GM21526 (cell line): ENCODE measurements around the gene NEUROG2.
"Not testable (repeated sequence)": the region's sequence is repeated elsewhere in the genome, so short reads cannot be mapped to it uniquely, and the experiment has no call there.

ENCODE experiments used
- ATAC-seq: cut with Tn5 transposase; IDR thresholded peaks from one replicate; pipeline ENCODE4 v1.9.1; 2021; ENCODE audit warnings: moderate library complexity; ENCODE audit not compliant: unreplicated experiment, low FRiP score

NEUROG2 gene

DNA sequence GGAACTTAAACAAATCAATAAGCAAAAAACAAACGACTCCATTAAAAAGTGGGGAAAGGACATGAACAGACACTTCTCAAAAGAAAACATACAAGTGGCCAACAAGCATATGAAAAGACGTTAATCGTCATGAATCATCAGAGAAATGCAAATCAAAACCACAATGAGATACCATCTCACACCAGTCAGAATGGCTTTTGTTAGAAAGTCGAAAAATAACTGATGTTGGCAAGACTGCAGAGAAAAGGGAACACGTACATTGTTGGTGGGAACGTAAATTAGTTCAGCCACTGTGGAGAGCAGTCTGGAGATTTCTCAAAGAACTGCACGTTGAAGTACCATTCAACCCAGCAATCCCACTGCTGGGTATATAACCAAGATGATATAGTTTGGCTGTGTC, 23.7 kb downstream of the NEUROG2 start:
- no peak for ATAC-seq

DNA sequence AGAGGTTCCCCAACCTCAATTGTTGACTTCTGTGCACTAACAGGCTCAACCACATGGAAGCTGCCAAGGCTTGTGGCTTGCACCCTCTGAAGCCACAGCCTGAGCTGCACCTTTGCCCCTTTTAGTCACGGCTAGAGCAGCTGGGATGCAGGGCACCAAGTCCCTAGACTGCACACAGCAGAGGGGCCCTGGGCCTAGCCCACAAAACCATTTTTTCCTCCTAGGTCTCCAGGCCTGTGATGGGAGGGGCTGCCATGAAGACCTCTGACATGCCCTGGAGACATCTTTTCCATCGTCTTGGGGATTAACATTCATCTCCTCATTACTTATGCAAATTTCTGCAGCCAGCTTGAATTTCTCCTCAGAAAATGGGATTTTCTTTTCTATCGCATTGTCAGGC, 25.2 kb downstream of the NEUROG2 start:
- ATAC-seq, result not testable (repeated sequence)

DNA sequence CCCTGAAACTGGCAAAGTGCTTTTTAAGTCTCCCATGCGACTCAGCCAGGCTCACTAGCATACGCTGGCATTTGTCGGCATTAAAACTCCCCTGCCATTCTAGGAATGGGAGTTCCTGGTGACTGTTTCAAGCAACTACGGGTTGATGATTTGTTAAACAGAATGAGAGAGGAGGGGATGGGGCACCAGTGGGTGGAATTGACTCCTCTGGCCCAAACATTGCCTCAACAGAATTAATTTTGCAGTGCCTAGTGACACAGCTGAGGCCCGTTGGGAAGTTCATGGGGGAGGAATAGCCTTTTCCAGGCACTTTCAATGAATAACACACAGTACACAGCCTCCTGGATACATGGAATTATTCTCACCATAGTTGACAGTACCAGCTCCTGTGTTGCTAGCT, 30.1 kb downstream of the NEUROG2 start:
- no peak for ATAC-seq

DNA sequence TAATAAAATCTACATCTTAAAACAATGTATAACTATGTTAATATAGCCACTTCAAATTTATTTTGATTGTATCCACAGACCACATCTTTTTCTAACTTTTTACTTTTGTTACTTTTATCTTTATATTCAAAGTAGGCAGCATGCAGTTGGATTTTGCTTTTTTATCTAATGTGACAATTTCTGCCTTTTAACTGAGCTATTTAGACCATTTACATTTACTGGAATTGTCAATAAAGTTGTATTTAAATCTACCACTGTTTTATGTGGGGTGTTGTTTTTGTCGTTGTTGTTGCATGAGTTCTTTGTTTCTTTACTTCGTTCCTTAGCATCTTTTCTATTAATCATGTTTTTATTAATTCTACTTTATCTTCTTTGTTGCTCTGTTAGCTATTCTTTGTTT, 42.0 kb downstream of the NEUROG2 start:
- no peak for ATAC-seq

DNA sequence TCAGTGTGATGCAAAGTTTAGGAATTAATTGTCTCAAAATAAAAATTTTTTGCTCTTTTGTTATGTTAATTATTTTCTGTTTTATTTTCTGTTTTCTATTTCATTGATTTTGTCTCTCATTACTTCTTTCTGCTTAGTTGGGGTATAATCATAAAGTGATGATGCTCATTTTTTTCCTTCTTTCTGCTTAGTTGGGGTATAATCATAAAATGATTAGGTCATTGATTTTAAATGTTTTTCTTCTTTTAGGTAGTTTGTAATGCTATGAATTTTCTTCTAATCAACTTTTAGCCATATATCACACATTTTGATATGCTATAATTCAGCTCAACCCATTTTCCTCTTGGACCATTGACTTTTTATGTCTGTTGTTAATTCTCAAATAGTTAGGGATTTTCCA, 43.7 kb downstream of the NEUROG2 start:
- no peak for ATAC-seq
